ENCODE results near the gene DDX6.

DNA sequence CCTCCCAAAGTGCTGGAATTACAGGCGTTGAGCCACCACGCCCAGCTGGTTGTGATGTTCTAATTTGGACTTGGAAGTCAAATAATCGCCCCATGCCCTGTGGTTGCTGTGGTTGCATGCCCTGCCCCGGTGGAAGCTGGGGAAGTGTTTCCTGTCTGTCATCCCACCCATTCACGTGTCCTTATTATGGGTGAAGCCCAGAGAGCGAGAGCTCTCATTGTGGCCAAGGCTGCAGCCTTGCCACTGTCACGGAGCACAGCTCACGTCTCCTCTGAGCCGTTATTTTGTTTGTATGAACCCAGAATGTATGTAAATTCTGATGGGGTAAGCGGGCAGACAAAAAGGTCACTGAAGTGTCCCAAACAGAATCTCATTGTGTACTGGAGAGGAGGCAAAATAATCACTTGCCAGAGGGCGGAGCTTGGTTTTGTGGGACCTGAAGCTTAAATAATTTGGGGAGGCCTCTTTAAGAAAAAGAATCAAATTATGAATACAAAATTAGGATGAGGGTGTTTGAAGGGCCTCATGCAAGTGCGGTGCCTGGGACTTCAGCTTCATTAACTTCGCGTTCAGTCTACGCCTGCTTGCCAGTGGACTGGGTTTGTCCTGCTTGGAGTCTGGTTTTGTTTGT lies 85.7 kb downstream of the DDX6 start:
- TF ChIP-seq MYC (IDR thresholded peaks at IDR 0.05; ENCODE audit: low read depth, low read length) (no peak), POLR2AphosphoS5 (IDR thresholded peaks at IDR 0.05; ENCODE audit: insufficient read depth, low read depth, low read length) (no peak), EZH2 (IDR thresholded peaks at IDR 0.05; ENCODE audit: borderline replicate concordance, low read depth, low read length, severe bottlenecking) (no peak)
- TF ChIP-seq, protein P1, sequence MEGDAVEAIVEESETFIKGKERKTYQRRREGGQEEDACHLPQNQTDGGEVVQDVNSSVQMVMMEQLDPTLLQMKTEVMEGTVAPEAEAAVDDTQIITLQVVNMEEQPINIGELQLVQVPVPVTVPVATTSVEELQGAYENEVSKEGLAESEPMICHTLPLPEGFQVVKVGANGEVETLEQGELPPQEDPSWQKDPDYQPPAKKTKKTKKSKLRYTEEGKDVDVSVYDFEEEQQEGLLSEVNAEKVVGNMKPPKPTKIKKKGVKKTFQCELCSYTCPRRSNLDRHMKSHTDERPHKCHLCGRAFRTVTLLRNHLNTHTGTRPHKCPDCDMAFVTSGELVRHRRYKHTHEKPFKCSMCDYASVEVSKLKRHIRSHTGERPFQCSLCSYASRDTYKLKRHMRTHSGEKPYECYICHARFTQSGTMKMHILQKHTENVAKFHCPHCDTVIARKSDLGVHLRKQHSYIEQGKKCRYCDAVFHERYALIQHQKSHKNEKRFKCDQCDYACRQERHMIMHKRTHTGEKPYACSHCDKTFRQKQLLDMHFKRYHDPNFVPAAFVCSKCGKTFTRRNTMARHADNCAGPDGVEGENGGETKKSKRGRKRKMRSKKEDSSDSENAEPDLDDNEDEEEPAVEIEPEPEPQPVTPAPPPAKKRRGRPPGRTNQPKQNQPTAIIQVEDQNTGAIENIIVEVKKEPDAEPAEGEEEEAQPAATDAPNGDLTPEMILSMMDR (IDR thresholded peaks at IDR 0.05; ENCODE audit: extremely low read depth in 1 of 2, insufficient read depth in 1 of 2, low read depth in 1 of 2, low read length in 2 of 2), result no peak
